GM19372 (cell line): ENCODE measurements around the gene GPRIN1.
A peak's percentile ranks its signal among the peaks of the same experiment; 100 is the strongest.

Experiments used
- ATAC-seq: cut with Tn5 transposase; IDR thresholded peaks from one replicate; pipeline ENCODE4 v1.9.1; 2021; ENCODE audit warnings: mild to moderate bottlenecking, low read depth, moderate library complexity; ENCODE audit not compliant: unreplicated experiment

GPRIN1 gene

DNA sequence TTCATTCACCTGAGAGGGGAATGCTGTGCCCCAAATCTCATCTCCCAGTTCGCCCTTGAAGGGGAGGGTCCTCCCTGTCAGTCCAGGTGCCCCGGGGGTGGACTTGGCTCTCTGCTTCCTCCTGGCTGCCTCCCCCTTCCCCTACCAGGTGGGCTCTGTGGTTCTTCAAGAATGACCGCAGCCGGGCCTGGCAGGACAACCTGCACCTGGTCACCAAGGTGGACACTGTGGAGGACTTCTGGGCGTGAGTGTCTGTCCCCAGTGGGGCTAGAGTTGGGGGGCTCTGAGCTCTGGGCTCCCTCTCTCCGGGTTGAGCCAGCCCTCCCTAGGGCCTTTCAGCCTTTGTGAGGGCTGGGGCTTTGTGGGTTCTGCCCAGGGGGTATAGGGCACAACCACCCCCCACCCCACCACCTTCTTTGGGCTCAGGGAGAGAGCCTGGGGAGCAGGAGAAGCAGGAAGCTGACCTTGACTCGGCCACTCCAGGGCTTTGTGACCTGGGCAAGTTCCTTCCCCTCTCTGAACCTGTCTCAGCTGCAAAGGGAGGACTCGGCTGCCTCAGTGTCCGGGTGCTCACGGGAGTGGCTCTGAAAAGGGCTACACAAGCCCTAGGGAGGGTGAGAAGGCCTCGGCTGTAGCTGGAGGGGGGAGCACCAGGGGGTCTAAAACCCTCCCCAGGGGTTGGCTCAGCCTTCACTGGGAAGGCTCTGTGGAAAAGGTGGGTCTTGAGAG, 33.7 kb upstream of the GPRIN1 start:
- ATAC-seq = no peak

DNA sequence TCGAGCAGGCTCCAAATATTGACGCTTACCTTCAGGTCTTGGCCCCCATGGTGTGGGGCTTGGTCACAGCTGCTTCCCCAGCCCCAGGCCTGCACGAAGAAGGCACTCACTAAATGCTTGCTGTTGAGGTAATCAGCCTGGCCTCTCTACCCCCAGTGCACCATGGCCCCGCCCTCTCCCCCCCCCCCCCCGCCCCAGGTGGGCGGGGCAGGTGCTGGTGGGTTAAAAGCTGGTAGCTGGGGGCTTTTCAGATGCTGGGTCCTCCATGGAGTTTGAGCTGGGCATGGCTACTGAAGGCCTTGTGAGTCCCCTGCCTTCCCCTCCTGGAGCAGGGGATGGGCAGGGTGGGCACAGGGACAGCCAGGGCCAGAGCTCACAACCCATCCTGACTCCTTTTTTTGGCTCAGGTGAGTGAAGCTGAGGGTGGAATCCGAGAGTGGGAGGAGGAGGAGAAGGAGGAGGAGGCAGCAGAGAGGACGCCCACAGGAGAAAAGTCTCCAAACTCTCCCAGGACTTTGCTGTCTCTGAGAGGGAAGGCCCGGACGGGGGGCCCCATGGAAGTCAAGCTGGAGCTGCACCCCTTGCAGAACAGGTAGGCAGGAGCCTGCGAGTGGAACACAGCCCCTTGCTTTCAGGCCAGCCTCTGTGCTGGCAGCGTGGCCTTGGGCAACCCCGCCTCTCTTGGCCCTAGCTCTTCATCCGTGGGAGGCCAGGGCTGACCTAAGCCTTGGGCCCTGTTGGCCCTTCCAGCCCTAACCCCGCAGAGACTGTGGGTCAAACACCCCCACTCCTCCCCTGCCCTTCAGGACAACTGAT, 32.9 kb upstream of the GPRIN1 start:
- no peak for ATAC-seq

DNA sequence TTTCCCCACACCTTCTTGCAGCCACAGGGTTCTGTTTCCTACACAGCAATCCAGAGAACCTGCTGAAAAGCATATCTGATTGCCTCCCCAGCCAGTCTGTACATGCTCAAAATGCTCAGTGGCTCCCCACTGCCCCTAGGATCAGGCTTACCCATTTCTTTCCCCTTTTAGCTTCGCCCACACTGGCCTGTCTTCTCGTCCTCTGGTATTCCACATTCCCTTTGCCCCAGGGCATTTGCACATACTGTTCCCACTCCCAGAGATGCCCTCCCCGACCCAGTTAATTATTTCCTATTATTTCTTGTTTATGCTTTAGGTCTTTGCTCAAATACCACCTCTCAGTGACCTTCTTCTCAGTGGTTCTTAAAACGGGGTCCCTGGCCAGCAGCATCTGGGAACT, 30.7 kb upstream of the GPRIN1 start:
- ATAC-seq = no peak

DNA sequence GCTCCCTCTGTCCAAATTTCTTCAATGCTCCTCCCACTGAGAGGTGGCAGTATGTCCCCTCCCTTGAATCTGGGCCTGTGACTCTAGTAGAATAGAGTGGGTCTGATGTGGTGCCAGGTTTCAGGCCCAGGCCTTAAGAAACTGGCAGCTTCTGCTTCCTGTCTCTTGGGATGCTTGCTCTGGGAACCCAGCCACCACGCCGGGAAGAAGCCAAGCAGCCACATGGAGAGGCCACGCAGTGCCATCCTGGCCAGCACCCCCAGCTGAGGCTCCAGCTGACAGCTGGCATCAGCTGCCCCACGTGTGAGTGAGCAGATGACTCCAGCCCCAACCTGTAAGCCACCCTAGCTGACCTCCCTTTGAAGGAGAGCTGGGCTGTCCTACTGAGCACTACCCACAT, 30.0 kb upstream of the GPRIN1 start:
- ATAC-seq = no peak

DNA sequence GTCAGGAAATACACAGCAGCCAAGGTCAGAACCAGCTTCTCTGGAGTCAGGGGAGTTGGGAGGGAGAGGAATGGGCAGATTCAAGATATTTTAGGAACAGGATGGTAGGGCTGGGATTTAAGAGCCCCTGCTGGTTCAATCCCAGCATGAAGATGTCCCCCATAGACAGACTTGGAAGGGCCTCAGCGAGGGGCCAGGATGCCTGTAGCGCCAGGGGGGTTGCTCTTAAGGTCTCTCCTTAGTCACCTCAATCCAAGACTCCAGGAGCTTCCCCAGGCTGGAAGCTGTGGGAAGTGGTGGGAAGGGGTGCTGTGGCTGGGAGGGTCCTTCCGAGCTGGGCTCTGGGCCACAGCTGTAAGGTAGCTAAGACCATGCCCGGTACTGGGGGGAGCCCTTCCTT, 29.3 kb upstream of the GPRIN1 start:
- ATAC-seq = no peak

DNA sequence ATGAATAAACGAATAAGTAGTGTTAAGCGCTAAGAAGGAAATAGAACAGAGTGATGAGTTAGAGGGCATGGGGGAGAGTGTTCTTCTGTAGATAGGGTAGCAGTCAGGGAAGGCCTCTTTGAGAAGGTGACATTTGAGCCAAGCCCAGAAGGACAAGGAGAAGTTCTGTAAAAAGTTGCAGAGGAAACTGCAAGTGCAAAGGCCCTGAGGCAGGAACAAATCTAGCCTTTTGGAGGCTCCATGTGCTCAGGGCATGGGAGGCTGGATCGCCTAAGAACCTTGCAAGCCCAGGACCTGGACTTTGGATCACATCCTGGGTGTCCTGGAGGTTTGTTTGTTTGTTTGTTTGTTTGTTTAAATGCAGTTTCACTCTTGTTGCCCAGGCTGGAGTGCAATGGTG, 28.5 kb upstream of the GPRIN1 start:
- ATAC-seq = no peak

DNA sequence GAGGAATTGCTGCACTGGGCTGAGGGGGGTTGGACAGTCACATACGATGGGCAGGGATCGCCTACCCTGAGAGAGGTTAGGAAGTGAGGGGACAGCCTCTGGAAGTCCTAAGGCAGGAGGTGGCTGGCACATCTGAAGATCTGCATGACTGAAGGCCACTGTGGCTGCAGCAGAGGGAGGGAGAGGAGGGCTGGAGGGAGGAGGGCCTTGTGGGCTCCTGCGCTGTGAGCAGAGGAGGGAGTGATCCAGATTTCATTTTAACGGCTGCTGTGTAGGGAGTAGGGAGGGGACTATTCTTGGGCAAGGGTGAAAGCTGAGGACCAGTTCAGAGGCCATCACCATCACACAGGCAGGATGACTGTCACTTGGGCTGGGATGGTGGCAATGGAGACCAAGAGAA, 27.6 kb upstream of the GPRIN1 start:
- no peak for ATAC-seq

DNA sequence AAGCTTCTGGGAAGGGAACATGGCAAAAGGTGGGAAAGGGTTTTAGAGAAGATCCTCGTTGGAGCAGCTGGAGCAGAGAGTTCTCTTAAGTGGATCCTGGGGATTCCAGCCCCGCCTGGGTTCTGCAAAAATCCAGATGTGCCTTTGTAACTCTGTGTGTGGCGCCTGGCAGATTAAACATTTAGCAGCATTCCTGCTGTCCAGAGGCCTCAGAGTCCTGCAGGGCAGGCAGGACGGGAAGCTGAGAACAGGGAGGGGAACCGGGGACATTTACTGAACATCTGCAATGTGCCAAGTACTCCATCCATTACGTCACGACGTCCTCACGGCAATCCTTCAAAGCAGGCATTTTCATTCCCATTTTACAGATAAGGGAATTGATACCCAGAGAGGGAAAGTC, 26.5 kb upstream of the GPRIN1 start:
- ATAC-seq = no peak

DNA sequence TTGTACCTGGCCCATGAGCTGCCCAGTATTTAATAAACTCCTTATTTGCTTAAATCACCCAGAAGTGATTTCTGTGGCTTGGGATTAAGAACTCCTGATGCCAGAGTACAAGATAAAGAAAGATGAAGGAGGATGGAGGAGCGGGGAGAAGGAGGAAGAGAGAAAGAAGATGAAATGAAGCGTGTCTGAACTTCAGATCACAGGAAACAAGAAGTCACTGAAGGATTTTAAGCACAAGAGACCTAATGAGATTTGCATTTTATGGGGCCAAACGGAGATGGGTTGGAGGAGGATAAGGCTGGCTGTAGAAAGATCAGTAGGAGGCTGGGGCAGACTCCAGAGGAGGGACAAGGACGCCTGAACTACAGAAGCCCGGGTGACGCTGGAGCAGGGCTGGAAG, 23.6 kb upstream of the GPRIN1 start:
- ATAC-seq = no peak

DNA sequence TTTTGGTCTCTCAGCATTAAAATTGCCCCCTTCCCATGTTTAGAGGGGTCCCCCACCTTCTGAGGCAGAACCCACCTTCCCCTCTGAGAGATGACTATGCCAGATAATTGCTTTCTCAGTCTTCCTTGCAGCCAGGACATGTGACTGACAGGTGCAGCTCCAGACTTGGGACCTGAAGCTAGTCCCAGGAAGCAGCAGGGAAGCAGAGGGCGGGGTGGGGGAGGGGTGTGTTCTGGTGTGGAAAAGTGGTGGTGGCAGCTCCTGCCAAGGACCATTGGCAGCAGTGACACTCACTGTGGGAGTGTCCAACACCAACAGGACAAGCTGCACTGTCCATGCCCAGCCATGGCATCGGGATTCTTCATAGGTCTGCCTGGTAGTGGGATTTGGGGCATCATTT, 22.8 kb upstream of the GPRIN1 start:
- ATAC-seq = no peak

DNA sequence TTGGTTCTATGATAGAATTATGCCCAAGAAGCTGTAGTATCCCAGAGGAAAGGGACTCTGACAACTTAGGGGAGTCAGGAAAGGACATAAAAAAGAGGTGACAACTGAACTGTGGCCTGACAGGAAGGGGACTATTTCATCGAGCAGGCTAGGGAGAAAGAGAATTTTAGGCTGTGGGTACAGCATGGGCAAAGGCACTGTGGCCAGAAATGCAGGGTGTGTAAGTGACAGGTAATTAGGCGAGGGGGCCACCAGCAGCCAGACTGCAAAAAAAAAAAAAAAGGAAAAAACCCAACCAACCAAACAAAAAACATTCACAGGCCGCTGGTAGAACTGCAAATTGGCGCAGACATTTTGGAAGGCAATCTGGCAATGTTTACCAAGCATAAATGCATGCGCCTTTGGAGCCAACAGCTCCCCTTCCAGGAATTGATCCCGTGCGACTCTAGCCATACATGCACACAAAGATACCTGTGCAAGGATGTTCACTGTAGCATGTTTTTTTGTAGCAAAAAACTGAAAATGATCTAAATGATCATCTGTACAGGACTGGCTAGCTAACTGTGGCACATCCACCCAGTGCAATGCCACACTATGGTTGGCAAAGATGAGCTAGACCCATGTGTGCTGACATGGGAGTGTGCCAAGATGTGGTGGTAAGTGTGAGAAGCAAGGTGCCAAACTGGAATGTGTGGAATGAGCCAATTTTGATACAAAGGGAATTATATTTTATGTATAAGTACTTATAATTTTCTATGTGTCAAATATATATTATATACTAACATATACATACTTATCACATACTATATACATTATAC, 21.6 kb upstream of the GPRIN1 start:
- no peak for ATAC-seq

DNA sequence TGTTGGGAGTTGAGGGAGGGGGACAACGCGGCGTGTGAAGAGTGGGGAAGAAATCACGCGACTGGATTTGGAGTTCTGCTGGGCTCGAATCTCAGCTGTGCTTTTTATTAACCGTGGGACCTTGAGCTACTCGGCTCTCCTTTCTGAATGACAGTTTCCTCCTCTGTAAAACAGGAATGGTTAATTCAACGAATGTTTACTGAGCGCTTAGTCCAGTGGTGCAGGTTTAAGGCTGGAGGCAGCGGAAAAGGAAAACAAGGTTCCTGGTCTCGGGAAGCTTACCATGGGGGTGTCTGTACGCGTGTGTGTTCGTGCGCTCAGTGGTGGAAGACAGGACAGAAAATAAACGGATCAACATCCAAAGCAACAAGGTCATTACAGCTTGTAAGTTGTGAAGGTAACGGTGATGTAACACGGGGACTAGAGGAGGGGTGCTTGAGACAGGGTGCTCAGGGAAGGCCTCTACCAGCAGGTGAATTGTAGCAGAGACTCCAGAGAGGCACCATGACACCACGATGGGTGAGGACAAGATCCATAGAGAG, 20.8 kb upstream of the GPRIN1 start:
- ATAC-seq = peak; percentile 9

DNA sequence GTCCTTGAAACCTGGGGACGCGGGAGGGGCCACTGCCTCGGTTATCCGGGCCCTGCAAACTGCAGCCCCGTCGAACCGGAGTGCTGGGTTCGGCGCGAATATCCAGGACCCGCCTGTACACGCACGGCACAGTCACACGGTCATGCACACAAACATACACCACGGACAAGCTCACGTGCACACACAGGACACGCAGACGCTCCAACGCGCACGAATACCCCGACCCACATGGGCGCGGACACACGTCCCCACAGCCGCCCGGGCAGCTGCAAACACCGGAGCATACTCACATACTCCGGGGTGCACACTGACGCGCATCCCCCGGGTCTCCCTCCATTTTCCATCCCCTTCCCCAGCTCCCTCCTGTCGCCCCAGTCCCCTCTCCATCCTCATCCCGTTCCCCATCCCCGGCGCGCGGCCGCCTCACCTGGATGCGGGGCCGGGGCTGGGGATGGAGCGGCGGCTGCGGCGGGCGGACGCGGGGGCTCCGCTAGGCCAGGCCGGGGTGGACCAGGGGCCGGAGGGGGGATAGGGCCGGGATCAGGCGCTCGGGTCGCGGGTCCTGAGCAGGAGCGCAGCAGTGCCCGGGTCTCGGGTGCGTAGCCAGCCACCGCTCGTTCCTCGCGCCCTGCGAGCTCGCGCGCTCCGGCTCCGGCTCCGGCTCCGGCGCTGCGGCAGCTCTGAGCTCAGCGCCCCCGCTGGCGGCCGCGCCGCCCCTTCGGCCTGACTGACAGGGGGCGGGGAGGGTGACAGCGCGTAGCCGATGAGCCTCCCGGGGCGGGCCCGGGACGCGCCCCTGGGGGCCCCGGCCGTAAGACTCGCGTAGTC, 20.1 kb upstream of the GPRIN1 start, which contains the start of the genes EIF4E1B and SNCB:
Gene EIF4E1B (plus strand): TSS at position 823 of the 828 bp plus-strand sequence. CDS start 12,113 bp downstream, outside the sequence.
Gene SNCB (minus strand): TSS at position 682 of the 828 bp plus-strand sequence. CDS start 880 bp downstream, outside the sequence.
- ATAC-seq = peak; percentile 85

DNA sequence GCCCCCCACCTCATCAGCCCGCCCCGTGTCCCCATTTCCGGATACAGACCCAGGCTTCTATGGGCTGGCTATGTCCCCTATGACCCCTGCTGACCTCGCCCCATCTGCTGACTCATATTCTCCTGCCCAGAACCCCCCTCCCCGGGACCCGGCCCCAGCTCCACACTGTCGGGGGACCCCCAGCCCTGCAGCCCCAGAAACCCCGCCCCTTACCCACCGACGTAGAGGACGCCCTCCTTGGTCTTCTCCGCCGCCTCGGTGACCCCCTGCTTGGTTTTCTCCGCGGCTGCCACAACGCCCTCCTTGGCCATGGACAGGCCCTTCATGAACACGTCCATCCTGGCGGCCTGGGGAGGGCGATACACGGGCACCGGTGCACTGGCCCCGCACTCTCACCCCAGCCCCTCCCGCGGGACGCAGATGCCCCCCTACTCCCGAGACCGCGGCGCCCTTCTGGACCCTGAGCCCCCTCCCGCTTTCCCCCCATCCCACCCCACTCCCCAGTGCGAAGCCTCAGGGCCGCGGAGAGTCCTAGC, 19.4 kb upstream of the GPRIN1 start:
- no peak for ATAC-seq

DNA sequence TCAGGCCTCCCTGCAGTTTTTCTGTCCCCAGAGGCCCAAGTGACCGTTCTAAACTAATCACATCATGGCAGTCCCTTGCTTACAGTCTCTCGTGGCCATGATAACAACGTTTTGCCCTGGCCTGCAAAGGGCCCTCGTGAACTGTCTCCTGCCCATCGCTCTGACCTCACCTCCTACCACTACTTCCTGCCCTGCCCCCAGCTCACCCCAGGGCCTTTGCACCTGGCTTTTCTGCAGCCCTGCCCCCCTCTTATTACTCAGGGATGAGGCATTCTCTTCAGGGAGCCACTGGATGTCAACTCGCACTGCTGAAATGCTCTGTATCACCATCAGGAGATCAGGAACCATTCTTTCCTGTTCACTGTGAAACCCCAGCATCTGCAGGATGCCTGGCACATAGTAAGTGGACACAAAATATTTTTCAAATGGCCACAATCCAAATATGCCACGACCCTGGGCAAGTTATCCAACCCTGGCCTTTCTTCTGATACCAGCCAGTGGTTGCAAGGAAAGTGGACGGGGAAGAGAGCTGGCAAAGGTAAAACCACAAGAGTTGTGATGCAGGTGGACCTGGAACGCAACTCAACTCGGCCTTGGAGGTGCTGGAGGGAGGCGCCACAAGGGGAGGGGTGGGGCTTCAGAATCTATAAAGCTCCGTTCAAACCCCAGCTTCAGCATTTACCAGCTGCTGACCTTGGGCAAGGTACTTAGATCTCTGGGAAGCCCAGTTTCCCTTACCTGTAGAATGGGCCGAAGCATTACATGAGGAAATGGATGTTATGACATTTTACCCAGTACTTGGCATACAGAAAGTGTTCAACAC, 18.7 kb upstream of the GPRIN1 start:
- ATAC-seq = no peak

DNA sequence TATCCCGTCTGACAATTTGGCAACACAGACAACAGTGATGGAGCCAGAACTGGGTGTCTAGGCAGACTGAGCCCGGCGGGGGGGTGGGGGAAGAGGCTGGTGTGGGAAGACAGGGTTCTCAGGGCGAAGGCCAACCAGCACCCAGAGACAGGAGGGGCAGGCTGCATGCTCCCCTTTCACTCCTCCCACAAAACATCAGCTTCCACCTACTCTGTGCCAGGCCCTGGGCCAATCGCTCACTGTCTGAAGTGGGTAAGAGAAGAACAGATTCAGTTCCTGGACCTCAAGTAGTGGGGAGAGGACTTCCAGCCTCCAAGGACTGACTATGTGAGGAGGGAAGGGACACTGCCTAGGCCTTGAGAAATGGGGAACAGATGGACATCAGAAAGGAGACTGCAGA, 17.6 kb upstream of the GPRIN1 start:
- no peak for ATAC-seq

DNA sequence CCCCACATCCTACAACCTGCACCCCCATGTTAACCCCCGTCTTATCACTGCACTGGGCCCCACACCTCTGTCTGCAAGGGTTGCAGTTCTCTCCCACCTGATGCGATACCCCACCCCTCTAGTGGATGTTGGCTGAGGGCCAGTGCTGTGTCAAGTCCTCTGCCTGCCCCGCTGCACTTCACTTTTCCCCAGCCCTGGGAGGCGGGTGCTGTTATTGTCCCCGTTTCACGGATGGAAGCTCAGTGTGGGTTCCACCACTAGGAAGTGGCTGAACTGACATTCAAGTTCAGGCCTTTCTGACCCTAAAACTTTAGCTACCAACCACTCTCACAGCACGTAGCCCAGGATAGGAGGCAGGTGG, 16.9 kb upstream of the GPRIN1 start:
- ATAC-seq = no peak

DNA sequence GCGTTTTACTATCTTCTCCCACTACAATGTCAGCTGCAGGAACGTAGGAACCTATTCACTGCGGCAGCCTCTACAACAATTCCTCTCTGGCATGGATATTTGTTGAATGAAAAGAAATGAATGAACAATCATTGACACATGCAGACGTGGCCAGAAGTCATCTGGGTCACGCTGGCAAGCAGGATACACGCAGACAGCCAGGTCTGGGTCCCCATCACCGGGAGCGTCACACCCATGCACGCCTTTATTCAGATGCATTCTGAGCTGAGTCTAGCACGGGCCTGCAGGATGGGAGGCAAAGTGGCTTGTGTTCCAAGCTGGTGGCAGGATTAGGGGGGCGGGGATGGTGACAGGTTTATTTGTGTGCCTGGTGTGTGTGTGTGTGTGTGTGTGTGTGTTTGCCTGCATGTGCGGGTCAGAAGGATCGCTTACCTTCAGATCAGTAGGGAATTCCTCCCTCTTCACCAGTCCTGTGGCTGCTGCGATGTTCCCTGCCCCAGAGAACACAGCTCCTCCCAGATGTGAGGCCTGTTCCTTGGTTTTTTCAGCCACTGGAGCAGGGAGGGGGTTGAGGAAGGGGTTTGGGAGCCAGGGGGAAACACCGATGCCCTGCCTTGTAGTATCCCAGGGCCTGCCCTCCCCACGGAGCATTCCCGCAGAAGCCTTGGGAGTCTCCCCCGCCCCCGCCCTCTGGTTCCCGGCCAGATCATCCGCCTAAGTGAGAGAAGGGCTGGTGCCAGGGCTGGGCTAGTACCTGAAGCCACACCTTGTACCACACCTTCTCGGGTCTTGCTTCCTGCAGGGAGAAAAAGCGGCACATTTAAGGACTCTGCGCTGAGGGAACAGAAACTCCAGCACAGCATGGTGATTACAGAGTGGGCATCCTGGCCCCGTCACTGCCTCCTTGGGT, 16.3 kb upstream of the GPRIN1 start:
- no peak for ATAC-seq
